ENCODE data around the gene IFNK.
A peak's percentile ranks its signal among the peaks of the same experiment; 100 is the strongest.

Gene IFNK

DNA sequence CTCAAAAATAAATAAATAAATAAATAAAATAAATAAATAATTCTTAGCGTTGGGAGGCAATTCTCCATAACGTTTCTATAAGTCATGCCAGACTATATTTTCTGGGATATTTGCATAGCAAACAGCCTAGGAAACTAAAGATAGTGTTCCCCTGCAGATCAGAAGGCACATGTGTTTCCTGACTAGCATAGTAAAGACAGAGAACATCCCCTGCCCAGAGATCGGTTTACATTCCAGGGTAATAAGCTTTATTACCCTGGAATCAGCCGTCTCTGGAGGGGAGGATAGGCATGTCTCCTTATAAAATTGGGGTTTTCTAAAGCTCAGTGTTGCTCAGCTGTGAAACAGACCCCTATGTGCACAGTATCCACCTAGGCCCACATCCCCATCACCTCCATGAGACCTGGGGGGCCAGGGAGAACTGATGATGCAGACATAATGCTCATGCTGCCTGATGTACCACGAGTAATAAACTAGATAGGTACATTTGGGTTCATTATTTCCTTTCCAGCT is 36.9 kb upstream of the IFNK start:
- H3K4me1 ChIP-seq (ENCODE audit: low read length): peaks cover 41% of the 10 kb centered on the region
- no peak overlapping the region for H3K9ac ChIP-seq (ENCODE audit: low read length)

DNA sequence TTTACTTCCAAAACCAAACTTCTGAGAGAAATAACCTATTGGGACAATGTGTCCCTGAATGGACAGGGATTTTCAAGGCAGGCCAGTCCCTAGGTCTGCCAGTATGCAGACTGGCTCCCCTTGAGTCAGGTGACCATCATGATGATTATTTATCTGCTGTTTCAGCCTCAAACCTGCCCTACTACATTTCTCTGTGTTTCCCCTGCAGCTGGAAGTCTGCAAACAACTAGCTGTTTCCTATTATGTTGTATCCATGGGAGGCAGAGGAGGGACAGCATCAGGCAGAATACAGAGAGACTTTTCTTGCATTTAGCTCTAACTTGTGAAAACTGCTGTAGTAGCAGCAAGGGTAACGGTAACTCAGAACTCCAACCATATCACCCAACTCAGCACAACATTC is 36.2 kb upstream of the IFNK start:
- no peak overlapping the region for H3K27ac ChIP-seq (ENCODE audit: low read length)
- H3K4me3 ChIP-seq (ENCODE audit: low read length): no peak overlapping the region
- H3K27me3 ChIP-seq (ENCODE audit: low read depth, low read length): peaks cover 31% of the 10 kb centered on the region
- no peak overlapping the region for H3K4me2 ChIP-seq (ENCODE audit: low read length)
- TF ChIP-seq CTCF (IDR thresholded peaks at IDR 0.05; ENCODE audit: low read depth, low read length) (no peak), EZH2phosphoT487 (IDR thresholded peaks at IDR 0.05; ENCODE audit: low read depth) (no peak)
- no peaks in the 10 kb centered on the region for H3K79me2 ChIP-seq (ENCODE audit: low read length)
- no peaks in the 10 kb centered on the region for H3K9me3 ChIP-seq (ENCODE audit: insufficient read depth, low read length)
- no peak overlapping the region for H3K9ac ChIP-seq (ENCODE audit: low read length)
- H3K4me1 ChIP-seq (ENCODE audit: low read length): peaks cover 41% of the 10 kb centered on the region
- H3K36me3 ChIP-seq (replicated peaks; ENCODE audit: low read depth, low read length): no peaks in the 10 kb centered on the region
- no peaks in the 10 kb centered on the region; the same call in 1 of the 2 replicates for H4K20me1 ChIP-seq (ENCODE audit: insufficient read depth, low read length)
- no peak overlapping the region for H2AFZ ChIP-seq (ENCODE audit: low read depth, low read length)

More for the DNA sequence above, 36.9 kb upstream of the IFNK start:
- no peak overlapping the region for H3K4me3 ChIP-seq (ENCODE audit: low read length)
- no peaks in the 10 kb centered on the region for H3K36me3 ChIP-seq (replicated peaks; ENCODE audit: low read depth, low read length)
- H4K20me1 ChIP-seq (ENCODE audit: insufficient read depth, low read length): no peaks in the 10 kb centered on the region; the same call in 1 of the 2 replicates
- no peaks in the 10 kb centered on the region for H3K79me2 ChIP-seq (ENCODE audit: low read length)
- H2AFZ ChIP-seq (ENCODE audit: low read depth, low read length): no peak overlapping the region
- H3K4me2 ChIP-seq (ENCODE audit: low read length): no peak overlapping the region
- peaks cover 26% of the 10 kb centered on the region for H3K27me3 ChIP-seq (ENCODE audit: low read depth, low read length)
- TF ChIP-seq CTCF (IDR thresholded peaks at IDR 0.05; ENCODE audit: low read depth, low read length) (no peak), EZH2phosphoT487 (IDR thresholded peaks at IDR 0.05; ENCODE audit: low read depth) (no peak)
- H3K27ac ChIP-seq (ENCODE audit: low read length): no peak overlapping the region
- no peaks in the 10 kb centered on the region for H3K9me3 ChIP-seq (ENCODE audit: insufficient read depth, low read length)

DNA sequence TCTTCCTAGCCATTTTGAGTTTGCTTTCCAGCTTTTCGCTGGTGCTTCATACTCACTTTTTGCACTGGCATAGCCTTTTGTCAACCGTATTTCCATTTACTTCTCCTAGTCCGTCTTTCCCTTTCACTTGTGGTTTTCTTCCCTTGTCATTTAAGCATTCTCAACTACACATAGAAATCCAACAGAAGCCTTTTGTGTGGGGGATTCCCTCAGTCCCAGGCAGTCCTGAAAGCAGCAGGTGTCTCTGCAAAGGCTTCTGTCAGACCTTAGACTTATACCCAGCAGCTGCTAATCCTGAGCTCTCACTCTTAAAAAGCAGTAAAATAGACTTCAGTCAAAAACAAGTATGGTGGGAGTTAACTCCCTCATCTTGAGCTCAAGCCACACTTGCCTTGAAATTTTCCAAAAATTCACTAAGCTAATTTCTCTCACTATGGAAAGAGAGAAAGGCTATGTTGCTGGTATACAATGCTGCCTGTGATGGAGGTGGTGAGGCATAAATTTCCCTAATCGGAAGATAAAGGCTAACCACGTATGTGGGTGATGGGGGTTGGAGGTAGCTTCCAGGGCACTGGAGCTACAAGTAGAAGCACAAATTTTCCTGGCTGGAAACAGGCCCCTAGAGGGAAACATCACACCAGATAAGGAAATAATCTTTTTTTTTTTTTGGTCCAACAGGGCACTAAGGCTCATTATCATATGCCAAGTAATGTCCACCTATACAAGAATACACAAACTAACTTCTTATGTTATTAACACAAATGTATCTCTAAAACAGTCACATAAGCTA is 34.8 kb upstream of the IFNK start:
- H3K79me2 ChIP-seq (ENCODE audit: low read length): no peaks in the 10 kb centered on the region
- TF ChIP-seq EZH2phosphoT487 (IDR thresholded peaks at IDR 0.05; ENCODE audit: low read depth): no peak
- no peak for TF ChIP-seq CTCF (IDR thresholded peaks at IDR 0.05; ENCODE audit: low read depth, low read length)
- no peak overlapping the region for H2AFZ ChIP-seq (ENCODE audit: low read depth, low read length)
- H3K4me1 ChIP-seq (ENCODE audit: low read length): peaks cover 41% of the 10 kb centered on the region
- no peaks in the 10 kb centered on the region; the same call in 1 of the 2 replicates for H4K20me1 ChIP-seq (ENCODE audit: insufficient read depth, low read length)
- H3K36me3 ChIP-seq (replicated peaks; ENCODE audit: low read depth, low read length): no peaks in the 10 kb centered on the region
- no peak overlapping the region for H3K9ac ChIP-seq (ENCODE audit: low read length)
- H3K27me3 ChIP-seq (ENCODE audit: low read depth, low read length): peaks cover 31% of the 10 kb centered on the region
- H3K4me3 ChIP-seq (ENCODE audit: low read length): peak overlapping the region; percentile 59
- H3K4me2 ChIP-seq (ENCODE audit: low read length): peak overlapping the region; percentile 76
- H3K27ac ChIP-seq (ENCODE audit: low read length): no peak overlapping the region
- no peaks in the 10 kb centered on the region for H3K9me3 ChIP-seq (ENCODE audit: insufficient read depth, low read length)

DNA sequence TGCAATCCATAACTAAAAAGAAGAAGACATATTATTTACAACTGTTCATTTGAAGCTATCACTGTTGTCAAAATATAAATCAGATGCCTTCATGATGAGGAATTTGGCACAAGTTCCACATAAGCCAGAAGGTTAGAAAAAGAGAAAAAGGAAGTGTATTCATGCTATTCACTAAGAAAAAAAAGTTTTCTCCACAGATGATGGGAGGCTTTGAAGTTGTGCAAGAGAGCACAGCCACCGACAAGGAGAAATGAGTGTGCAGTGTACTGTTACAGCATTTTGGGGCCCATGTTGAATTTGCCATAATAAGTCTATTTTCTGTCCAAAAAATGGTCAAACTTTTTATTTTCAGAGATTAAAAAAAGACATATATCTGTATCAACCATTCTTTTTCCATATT is 32.9 kb upstream of the IFNK start:
- no peak for TF ChIP-seq EZH2phosphoT487 (IDR thresholded peaks at IDR 0.05; ENCODE audit: low read depth)
- TF ChIP-seq CTCF (IDR thresholded peaks at IDR 0.05; ENCODE audit: low read depth, low read length): no peak
- Histone ChIP-seq H3K27ac (ENCODE audit: low read length) (no peak overlapping the region), H3K9me3 (ENCODE audit: insufficient read depth, low read length) (no peaks in the 10 kb centered on the region), H3K4me1 (ENCODE audit: low read length) (peaks cover 39% of the 10 kb centered on the region), H3K36me3 (replicated peaks; ENCODE audit: low read depth, low read length) (no peaks in the 10 kb centered on the region), H3K79me2 (ENCODE audit: low read length) (no peaks in the 10 kb centered on the region), H3K9ac (ENCODE audit: low read length) (no peak overlapping the region), H3K4me2 (ENCODE audit: low read length) (peak overlapping the region; percentile 32; the same call in 1 of the 2 replicates), H4K20me1 (ENCODE audit: insufficient read depth, low read length) (no peaks in the 10 kb centered on the region; the same call in 1 of the 2 replicates), H3K27me3 (ENCODE audit: low read depth, low read length) (peaks cover 28% of the 10 kb centered on the region), H2AFZ (ENCODE audit: low read depth, low read length) (no peak overlapping the region), H3K4me3 (ENCODE audit: low read length) (no peak overlapping the region)

All from OCI-LY3 (cell line).